HK-2 (cell line): ENCODE data around the gene PLCD4.

Experiments
- DNase-seq: peaks from one replicate; pipeline ENCODE4 v3.0.0-alpha.2; 2018; ENCODE audit not compliant: unreplicated experiment

Gene PLCD4

DNA sequence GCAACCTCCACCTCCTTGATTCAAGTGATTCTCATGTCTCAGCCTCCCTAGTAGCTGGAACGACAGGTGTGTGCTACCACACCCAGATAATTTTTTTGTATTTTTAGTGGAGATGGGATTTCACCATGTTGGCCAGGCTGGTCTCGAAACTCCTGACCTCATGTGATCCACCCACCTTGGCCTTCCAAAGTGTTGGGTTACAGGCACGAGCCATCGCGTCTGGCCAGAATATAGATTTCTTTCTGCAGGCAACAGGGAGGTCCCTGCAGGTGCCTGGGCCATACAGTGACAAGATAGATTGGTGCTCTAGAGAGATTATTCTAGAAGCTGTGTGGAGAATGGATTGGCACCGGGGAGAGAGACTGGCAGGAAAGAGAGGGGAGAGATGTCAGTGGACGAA lies 13.3 kb downstream of the PLCD4 start:
- DNase-seq, result no peak

DNA sequence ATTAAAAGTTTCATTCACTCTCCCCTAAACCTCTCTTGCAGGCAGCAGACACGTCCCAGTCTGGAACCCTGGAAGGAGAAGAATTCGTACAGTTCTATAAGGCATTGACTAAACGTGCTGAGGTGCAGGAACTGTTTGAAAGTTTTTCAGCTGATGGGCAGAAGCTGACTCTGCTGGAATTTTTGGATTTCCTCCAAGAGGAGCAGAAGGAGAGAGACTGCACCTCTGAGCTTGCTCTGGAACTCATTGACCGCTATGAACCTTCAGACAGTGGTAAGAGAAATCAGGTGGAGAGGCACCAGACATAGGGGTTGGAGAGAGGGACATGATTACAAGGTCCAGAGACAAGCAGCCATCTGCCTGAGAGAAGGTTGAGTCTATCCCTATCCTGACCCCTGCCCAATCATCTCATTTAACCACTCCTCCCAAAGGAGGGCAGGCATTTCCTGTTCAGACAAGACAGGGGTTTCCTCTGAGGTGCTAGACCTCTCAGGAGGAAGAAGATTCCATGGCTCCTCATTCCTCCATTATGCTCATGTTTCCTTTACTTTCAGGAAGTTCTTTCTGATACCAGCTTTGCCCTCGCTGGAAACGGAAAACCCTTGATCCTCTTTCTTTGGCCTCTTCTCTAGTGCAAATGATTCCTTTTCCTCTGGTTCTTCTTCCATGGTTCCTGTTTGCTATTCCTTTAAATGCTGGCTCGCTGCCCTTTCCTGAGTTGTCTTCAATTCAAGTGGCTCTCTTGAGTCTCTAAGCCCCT lies 15.1 kb downstream of the PLCD4 start:
- DNase-seq, result no peak

DNA sequence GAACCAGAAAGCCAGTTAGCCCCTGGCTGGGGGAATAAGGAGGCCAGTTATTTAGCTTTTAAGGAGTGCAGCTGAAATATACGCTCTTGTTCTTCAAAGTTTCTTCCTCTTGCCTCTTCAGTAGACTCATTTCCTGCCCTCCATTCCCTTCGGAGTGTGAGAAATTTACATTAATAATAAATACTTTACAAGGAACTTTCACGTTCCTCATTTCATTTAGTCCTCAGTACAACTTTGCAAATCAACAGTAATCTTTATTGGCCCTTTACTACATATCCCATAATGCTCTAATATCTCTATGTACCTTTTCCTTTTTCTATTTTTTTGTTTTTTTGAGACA lies 15.6 kb downstream of the PLCD4 start:
- no peak for DNase-seq

DNA sequence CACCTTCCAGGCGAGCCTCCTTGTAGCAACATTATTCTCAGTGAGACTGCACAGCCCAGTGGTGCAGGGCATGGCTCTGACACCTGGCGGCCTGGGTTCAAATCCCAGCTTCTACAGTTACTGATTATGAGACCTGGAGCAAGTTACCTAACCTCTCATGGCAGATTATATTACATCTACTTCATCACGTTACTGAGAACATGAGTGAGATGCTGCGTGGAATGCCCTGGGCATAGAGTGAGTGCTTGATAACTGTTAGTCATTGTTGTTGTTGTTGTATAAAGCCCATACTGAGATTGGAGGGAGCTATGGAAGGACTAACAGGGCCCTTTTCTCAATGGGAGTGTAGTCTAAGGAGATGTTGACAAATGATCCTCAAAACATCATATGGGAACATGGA lies 18.7 kb downstream of the PLCD4 start:
- no peak for DNase-seq

DNA sequence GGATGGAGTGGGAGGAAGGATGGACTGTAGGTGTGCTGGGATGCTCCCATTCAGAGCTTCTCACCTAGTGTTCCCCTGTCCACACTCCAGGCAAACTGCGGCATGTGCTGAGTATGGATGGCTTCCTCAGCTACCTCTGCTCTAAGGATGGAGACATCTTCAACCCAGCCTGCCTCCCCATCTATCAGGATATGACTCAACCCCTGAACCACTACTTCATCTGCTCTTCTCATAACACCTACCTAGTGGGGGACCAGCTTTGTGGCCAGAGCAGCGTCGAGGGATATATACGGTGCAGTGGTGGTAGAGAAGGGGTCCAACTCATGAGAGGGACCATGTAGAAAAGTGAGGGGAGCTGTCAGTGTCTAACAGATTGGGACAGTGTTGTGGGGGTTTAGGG lies 20.2 kb downstream of the PLCD4 start:
- DNase-seq, result no peak

DNA sequence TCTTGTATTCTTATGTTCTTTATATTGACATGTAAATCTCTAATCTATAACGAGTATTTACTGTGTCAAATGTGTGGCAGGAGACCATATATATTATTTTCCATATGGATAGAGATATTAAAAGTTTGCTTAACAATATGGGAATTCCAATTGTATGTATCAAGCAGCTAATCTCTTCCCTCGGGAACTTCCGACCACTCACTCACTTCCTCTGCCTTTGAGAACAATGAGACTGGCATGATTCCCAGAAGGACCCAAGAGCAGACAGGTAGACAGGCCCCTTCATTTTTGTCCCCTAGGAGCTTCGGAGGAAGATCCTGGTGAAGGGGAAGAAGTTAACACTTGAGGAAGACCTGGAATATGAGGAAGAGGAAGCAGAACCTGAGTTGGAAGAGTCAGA lies 24.1 kb downstream of the PLCD4 start:
- no peak for DNase-seq

DNA sequence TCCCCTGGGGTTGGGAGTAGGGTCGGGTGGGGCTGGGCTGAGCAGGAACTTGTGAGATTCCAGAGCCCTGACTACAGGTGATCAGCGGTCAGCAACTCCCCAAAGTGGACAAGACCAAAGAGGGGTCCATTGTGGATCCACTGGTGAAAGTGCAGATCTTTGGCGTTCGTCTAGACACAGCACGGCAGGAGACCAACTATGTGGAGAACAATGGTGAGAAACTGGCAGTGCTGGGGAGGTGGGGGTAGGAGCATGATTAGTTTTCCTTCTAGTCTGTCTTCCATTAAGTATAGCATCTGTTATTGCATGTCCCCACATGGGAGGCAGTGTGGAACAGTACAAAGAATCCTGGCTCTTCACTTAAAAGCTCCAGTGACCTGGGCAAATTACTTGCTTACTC lies 28.0 kb downstream of the PLCD4 start:
- DNase-seq, result no peak

DNA sequence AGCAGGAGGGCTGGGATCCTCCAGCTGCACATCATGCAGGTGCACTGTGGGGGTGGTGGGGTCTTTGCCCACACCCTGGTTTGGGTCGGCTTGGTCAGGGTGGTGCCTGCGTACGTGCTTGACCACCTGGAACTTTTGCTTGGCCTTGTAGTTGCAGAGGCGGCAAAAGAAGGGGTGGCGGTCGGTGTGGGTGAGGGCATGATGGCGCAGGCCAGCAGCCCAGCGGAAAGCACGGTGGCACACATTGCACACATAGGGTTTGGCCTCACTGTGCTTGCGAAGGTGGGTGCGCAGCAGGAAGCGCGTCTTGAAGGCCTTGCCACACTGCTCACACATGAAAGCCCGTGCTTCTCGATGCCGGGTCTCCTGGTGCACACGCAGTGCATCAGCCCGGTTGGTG lies 30.7 kb downstream of the PLCD4 start:
- no peak for DNase-seq

DNA sequence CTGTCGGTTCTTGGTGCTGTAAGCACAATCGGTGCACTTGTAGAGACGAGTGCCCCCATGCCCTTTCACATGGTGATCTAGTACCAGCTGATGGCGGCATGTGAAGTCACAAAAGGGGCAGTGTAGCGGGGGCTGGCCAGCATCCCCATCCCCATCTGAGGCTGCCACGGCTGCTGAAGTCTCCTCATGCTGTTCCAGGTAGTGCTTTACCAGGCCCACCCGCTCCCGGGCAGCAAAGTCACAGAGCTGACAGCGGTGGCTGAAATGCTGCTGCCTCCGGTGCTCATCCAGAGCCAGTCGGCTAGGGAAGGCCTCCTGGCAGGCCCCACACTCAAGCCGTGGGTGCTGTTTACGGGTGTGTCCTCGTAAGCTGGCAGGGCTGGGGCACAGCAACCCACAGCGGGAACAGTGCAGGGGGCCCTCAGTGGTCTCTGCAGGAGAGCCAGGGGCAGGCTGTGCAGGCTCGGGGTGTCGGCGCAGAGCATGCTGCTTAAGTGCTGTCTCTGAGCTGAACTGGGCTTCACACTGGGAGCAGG lies 34.5 kb downstream of the PLCD4 start:
- no peak for DNase-seq

DNA sequence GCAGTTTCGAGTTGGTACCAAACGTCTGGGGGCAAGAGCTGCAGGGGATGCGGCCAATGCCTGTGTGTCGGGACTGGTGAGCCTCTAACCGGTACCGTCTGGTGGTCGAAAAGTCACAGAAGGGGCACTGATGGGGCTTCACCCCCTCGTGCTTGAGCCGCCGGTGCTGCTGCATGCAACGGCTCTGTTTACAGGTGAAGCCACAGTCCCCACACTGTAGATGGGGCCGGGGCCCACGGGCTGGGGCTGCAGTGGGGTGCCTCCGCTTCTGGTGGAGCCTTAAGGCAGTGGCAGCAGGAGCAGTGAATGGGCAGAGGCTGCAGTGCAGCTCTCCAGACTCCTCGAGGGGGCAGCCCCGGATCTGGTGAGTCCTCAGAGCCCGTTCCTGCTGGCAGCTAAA lies 35.1 kb downstream of the PLCD4 start:
- no peak for DNase-seq

DNA sequence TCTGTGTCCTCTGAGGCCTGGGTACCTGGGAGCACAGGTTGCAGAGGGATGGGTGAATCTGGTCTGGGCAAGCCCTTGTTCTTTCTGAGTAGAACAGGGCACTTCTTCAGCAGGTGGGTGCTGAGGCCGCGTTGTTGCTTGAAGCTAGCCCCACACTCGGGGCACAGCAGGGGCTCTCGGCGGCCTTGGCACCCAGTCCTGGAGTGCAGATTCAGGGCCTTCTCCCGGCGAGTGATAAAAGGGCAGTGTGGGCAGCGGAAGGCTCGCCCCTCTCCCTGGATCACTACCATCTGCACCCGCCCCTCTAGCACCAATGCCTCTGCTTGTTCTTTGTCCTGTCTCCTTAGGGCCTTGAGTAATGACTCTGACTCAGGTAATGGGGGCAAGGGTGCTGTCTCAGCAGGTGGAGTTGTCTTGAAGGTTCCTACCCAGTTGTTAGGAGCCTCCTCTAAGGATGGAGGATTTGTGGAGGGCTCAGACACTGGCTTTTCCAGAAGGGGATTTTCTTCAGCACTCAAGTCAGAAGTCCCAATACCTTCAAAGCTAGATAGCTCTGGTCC lies 36.1 kb downstream of the PLCD4 start:
- DNase-seq, result no peak

DNA sequence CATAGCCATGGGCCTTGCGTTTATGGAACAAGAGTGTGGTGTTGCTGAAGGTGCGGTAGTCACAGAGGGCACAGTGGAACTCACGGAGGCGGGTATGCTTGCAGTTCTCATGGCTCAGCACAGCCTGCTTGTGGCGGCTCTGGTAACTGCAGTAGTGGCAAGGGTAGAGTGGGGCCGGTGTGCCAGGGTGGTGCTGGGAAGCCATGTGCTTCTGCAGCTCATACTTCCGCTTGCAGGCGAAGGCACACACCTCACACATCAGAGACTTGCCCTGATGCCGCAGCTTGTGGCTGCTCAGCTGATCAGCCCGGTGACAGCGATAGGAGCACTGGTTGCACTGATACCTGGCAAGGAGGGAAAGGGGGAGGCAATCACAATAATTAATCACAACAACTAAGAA lies 37.0 kb downstream of the PLCD4 start:
- peak; percentile 75 for DNase-seq

DNA sequence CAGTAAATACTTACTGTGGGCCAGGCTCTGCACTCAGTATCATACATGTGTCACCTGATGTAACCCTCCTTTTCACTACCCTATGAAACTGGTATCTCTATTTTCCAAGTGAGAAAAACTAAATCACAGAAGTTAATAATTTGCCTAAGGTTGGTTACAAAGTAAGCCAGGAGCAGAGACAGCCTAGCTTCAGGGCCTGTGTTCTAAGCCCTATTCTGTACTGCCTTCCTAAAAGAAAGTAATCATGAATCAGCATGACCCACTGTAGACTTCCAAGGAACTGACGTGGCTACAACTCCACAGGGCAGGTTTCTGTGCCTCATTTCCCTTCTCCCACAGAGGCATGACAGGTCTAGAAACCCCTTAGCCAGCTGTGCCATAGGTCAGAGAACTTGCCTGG lies 37.4 kb downstream of the PLCD4 start:
- peak; percentile 69 for DNase-seq

DNA sequence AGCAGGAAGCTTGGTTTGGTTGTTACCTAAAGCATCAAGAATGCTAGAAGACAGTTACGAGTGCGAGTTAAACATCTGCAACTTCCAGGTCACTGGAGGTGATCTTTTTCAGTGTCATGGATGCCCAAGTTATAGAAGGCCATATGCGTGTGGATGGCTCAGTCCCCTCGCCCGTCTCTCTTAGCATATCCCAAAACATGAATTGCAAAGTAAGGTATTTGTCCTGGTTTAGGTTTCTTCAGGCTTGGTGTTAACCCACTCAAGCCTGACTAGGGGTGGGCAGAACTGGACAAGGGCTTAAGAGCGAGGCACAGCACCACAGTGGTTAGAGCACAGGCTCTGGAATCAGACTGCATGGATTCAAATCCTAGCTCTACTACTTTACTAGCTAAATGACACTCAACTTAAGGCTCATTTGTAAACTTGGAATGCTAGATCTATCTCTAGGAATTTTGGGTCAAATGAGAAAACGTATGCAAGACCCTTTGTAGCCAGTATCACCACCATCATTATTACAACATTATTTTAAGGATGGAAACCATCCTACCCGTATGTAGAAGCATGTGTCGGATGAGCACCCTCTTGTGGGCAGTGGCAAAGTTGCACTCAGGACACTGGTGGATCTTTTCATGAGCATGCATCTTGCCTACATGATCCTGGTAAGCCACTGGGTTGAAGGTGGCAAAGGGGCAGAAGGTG lies 40.5 kb downstream of the PLCD4 start:
- peak; percentile 52 for DNase-seq

DNA sequence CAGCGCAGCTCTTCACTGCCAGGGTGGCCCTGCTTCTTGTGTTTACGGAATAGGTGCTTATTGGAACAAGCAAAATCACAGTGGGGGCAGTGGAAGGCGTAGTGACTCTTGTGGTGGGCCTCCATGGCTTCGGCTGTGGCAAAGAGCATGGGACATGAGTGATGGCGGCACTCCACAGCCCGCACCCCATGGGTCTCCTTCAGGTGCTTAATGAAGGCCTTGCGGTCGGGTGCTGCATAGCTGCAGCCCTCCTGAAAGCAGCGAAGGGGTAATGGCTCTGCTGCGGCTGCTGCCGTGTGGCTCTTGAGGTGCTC lies 41.0 kb downstream of the PLCD4 start:
- DNase-seq, result no peak

DNA sequence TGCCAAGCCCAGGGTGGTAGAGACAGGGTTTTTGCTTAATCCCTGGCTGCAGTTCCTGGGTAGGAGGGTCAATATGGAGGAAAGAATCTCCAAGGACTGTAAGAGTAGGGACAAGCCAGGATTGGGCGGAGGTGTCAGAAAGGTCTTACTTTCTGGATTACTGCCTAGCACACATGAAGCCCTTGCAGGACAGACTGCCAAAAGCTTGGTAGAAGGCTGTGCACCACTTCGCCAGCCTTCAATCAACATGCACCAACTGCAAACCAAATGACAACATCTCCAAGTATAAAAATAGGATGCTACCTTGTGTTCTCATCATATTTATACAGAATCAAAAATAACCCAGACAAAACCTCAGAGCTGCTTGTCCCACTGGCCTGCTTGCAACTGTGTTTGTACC lies 48.1 kb downstream of the PLCD4 start:
- no peak for DNase-seq

DNA sequence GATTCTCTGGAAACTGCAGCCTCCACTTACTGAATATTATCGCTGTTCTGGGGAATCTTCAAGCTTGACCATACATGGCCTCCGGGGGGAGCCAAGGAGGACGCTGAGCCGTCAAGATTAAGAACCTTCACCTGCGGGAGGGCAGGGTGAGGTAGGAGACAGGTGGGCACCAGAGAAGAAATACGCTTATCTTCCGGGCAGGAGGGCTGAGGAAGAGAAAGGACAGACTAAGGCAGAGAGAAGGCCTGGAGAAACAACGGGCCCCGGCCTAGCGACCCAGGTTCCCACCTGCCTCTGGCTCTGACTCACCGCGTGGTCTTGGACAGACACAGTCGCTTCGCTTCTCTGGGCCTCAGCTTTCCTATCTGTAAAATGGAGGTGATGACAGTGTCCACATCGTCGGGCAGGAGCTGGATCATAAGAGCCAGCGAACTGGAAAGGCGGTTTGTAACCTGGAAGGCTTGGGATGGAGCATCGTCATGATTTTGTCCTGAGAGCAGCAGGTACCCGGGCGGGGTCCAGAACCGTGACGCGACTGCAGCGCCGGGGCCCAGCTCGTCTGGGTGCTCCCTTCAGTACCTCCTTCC lies 51.1 kb downstream of the PLCD4 start:
- DNase-seq, result peak; percentile 59

DNA sequence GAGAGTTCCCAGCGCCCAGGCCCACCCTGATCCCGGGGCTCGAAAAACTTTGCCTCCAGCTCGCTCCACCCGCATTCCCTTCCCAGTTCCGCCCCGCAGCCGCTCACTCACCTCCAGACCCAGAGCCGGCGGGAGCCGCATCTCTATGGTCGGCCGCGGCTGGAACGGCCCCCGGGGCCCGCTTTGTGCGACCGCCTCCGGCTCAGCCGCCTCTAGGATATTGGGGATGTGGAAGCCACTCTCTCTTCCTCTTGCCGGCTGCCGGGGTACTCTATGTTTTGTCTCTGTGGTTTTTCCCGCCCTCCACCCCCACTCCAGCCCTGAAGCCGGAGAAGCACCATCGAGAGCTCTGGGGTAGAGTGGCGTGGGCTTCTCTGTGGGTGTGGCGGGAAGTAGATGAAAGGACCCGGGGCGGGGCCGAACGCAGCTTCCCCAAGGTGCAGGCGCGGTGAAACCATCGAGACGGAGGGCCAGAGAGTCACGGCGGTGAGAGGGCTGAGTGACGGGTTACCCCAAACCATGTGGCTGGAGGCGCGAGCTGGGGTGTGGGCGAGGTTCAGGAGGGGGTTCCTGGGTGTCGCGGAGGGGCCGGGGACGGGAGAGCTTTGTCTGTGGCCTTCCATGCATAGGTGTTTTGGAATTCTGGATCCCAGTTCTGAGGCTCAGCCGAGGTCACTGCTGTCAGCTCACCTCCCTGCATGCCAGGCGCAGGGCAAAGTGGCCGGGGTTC lies 51.7 kb downstream of the PLCD4 start, which contains the start of the genes BCS1L and ZNF142:
BCS1L (plus strand) TSS at position 426 of the 730 bp plus-strand sequence. CDS start 1,305 bp downstream, outside the sequence.
ZNF142 (minus strand) TSS at position 366 of the 730 bp plus-strand sequence. CDS start 3,194 bp downstream, outside the sequence.
- DNase-seq, result peak; percentile 91

DNA sequence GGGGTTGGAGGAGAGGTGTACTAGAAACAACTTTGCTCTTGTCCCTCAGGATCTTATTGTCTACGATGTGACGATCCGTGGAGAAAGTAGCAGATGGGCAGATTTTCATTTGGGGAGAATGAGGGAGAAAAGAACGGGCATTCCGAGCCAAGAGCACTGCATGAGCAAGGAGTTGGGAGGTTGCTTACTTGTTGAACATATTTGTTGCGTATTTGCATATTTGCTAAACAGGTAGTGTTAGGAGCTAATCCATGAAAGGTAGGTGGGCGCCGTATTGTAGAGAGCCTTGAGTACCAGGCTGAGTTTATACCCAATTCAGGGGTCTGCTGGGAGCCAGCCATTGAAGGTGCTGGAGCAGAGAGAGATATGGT lies 52.3 kb downstream of the PLCD4 start:
- no peak for DNase-seq

DNA sequence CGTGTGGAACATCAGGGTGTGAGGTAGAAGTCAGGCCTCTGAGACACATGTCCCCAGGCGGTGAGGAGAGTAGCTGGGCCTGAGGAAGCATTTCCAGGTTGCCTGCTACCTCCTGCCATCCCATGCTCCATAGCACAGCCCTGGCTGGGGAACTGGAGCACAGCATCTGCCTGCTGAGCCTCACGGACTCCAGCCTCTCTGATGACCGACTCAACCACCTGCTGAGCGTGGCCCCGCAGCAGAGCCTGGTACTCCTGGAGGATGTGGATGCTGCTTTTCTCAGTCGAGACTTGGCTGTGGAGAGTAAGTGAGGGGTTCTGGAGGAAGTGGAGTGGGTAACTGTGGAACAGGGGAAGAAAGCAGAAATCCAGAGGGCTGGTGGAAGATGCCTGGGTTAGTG lies 54.7 kb downstream of the PLCD4 start:
- DNase-seq, result no peak

DNA sequence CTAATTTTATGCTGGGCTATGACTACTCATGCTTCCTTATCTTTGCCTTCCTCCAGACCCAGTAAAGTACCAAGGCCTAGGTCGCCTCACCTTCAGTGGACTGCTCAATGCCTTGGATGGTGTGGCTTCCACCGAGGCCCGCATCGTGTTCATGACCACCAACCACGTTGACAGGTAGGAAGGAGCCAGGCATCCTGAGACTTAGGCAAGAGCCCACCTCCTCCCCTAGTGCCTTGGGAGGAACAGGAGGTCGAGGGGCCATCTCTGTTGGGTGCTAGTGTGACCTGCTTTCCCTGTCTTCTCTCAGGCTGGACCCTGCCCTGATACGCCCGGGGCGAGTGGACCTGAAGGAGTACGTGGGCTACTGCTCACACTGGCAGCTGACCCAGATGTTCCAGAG lies 55.1 kb downstream of the PLCD4 start:
- DNase-seq, result no peak

DNA sequence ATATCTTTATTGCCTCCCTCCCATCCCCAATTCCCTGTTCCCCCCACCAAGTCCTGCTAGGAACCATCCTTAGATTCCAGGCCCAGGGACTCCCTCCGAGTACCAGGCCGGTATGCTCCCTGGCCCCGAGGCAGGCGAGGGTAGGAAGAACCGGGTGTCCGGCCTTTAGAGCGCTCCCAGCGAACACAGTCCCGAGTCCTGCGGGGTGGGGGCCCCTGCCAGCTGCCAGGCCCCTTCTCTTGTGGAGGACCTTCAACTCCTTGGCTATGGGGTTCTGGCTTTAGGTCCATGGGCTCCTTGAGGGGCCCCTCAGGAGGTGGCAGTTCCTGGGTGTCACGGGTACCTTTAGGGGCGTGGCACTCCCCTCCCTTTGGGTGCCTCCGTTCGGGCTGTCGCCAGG lies 56.2 kb downstream of the PLCD4 start:
- DNase-seq, result no peak
